MCF 10A (cell line): ENCODE results near the gene TMEM171. TPM values are rescaled to one million over a fixed set of nuclear protein-coding genes. Genes with fewer than 3 reads are reported as not detected.

ENCODE experiments used
- BruUV-seq: library from RNA; stranded (reverse); fragments of 400-500 nt; replicated peaks from 2 replicates; lab custom pipeline; 2021; lab: Mats Ljungman, UMichigan
- CTCF ChIA-PET: fragments of 300-600 bp; sonication (Branson Sonifier 250); formaldehyde crosslinking; extraction: SDS; loops from one replicate; lab custom pipeline; 2021; ENCODE audit warnings: antibody characterized with exemption, inconsistent platforms; lab: Yijun Ruan, JAX
- POLR2A ChIA-PET: fragments of 300-600, 350-650 bp; sonication (Branson Sonifier 250); formaldehyde crosslinking; extraction: SDS; loops from one replicate; lab custom pipeline; 2020; ENCODE audit warnings: antibody characterized with exemption, inconsistent platforms; lab: Yijun Ruan, JAX
- DNase-seq: peaks from one replicate; pipeline ENCODE4 v3.0.0-alpha.2; 2018; ENCODE audit not compliant: unreplicated experiment
- H3K27ac Mint-ChIP-seq: one replicate; pipeline ENCODE4 v1.8.0; 2022; ENCODE audit warnings: mild to moderate bottlenecking, low read depth, mixed read lengths; ENCODE audit not compliant: unreplicated experiment
- H3K27me3 Mint-ChIP-seq: one replicate; pipeline ENCODE4 v1.8.0; 2022; ENCODE audit warnings: mixed read lengths; ENCODE audit not compliant: insufficient read depth, unreplicated experiment
- H3K36me3 Mint-ChIP-seq: one replicate; pipeline ENCODE4 v1.8.0; 2022; ENCODE audit warnings: mild to moderate bottlenecking, moderate library complexity, mixed read lengths; ENCODE audit not compliant: insufficient read depth, unreplicated experiment
- H3K4me1 Mint-ChIP-seq: one replicate; pipeline ENCODE4 v1.8.0; 2022; ENCODE audit warnings: mixed read lengths; ENCODE audit not compliant: insufficient read depth, unreplicated experiment
- H3K4me3 Mint-ChIP-seq: one replicate; pipeline ENCODE4 v1.8.0; 2022; ENCODE audit warnings: mild to moderate bottlenecking, moderate library complexity, mixed read lengths; ENCODE audit not compliant: unreplicated experiment
- H3K9me3 Mint-ChIP-seq: one replicate; pipeline ENCODE4 v1.8.0; 2022; ENCODE audit warnings: mixed read lengths; ENCODE audit not compliant: unreplicated experiment
- CTCF ChIP-seq: fragments of 200-600 bp; IDR thresholded peaks from one replicate; pipeline ENCODE4 v1.8.0; 2022; ENCODE audit warnings: antibody characterized with exemption, mild to moderate bottlenecking; ENCODE audit not compliant: unreplicated experiment
- intact Hi-C: fragments of 100-400 bp; cut with micrococcal nuclease; formaldehyde crosslinking; loops from 2 replicates; pipeline ENCODE4 v1.14.1; 2022
- total RNA-seq: library from RNA; stranded (reverse); gene quantifications from 2 replicates; pipeline ENCODE4 v1.2.3, GENCODE V29; 2022

Gene TMEM171
- total RNA-seq, 1 experiment from 2014 or later: 0.75 TPM

GRCh38 chr5:73143716-73144115 lies 23.3 kb downstream of the TMEM171 start:
- H3K4me3 Mint-ChIP-seq: no peak overlapping the region
- no peak for TF ChIP-seq CTCF
- BruUV-seq: no TSS peak
- intact Hi-C loops: no loop called here
- CTCF ChIA-PET: interaction anchor here (0.6 to 1.0 kb wide), 4 partner anchors 9 to 80 kb away, joined by 3 to 4 read pairs (median 3); no protein-coding TSS in a partner anchor
- no peak overlapping the region for H3K27ac Mint-ChIP-seq
- H3K9me3 Mint-ChIP-seq: no peaks in the 10 kb centered on the region
- H3K27me3 Mint-ChIP-seq: no peaks in the 10 kb centered on the region
- H3K36me3 Mint-ChIP-seq: no peaks in the 10 kb centered on the region
- POLR2A ChIA-PET: no interaction called here
- no peaks in the 10 kb centered on the region for H3K4me1 Mint-ChIP-seq
- no peak for DNase-seq

- Mint-ChIP-seq H3K27ac (no peak overlapping the region), H3K27me3 (no peaks in the 10 kb centered on the region), H3K9me3 (no peaks in the 10 kb centered on the region), H3K4me1 (no peaks in the 10 kb centered on the region), H3K36me3 (no peaks in the 10 kb centered on the region), H3K4me3 (no peak overlapping the region)
- DNase-seq: no peak
- ChIA-PET POLR2A (no interaction called here), CTCF (no interaction called here)
- intact Hi-C loops: no loop called here
- no TSS peak for BruUV-seq
- no peak for TF ChIP-seq CTCF
Measured at GRCh38 chr5:73149540-73149939, 29.2 kb downstream of the TMEM171 start.

GRCh38 chr5:73150876-73151275 lies 30.5 kb downstream of the TMEM171 start:
- no peak for DNase-seq
- H3K9me3 Mint-ChIP-seq: no peaks in the 10 kb centered on the region
- no peaks in the 10 kb centered on the region for H3K4me1 Mint-ChIP-seq
- H3K27me3 Mint-ChIP-seq: no peaks in the 10 kb centered on the region
- no peak overlapping the region for H3K27ac Mint-ChIP-seq
- TF ChIP-seq CTCF: no peak
- ChIA-PET CTCF (interaction anchor here (1.3 kb wide), 1 partner anchor 49 kb away, joined by 4 read pairs; no protein-coding TSS in a partner anchor), POLR2A (no interaction called here)
- intact Hi-C loops: no loop called here
- no TSS peak for BruUV-seq
- no peaks in the 10 kb centered on the region for H3K36me3 Mint-ChIP-seq
- H3K4me3 Mint-ChIP-seq: no peak overlapping the region

GRCh38 chr5:73151766-73152410 lies 31.5 kb downstream of the TMEM171 start:
- ChIA-PET POLR2A (interaction anchor here (0.6 kb wide), 1 partner anchor 49 kb away, joined by 4 read pairs; no protein-coding TSS in a partner anchor), CTCF (interaction anchor here (0.9 to 1.3 kb wide), 5 partner anchors 7 to 67 kb away, joined by 3 to 4 read pairs (median 3); no protein-coding TSS in a partner anchor)
- Mint-ChIP-seq H3K4me3 (no peak overlapping the region), H3K27me3 (no peaks in the 10 kb centered on the region), H3K9me3 (no peaks in the 10 kb centered on the region), H3K27ac (no peak overlapping the region), H3K4me1 (no peaks in the 10 kb centered on the region), H3K36me3 (no peaks in the 10 kb centered on the region)
- intact Hi-C loops: no loop called here
- no TSS peak for BruUV-seq
- no peak for DNase-seq
- TF ChIP-seq CTCF: no peak
